Parathyroid adenoma (tissue), 2 donors: ENCODE measurements around the gene FNDC3B.
"Not testable (repeated sequence)": the region's sequence is repeated elsewhere in the genome, so short reads cannot be mapped to it uniquely, and the experiment has no call there.

Experiments
- H2AFZ ChIP-seq: fragments of 300-600 bp; sonication (generic); one replicate; pipeline ENCODE4 v1.7.0; 2017; ENCODE audit warnings: antibody characterized with exemption, mild to moderate bottlenecking
- H3K27ac ChIP-seq: fragments of 300-600 bp; sonication (generic); one replicate; pipeline ENCODE4 v1.7.0; 2017
- H3K27me3 ChIP-seq: fragments of 300-600 bp; sonication (generic); one replicate; pipeline ENCODE4 v1.7.0; 2017; ENCODE audit warnings: low read length; ENCODE audit not compliant: control insufficient read depth, insufficient read depth
- H3K36me3 ChIP-seq: fragments of 300-600 bp; sonication (generic); one replicate; pipeline ENCODE4 v1.7.0; 2017; ENCODE audit warnings: low read length; ENCODE audit not compliant: control insufficient read depth, insufficient read depth
- H3K4me1 ChIP-seq: fragments of 300-600 bp; sonication (generic); one replicate; pipeline ENCODE4 v1.7.0; 2017; ENCODE audit warnings: control low read depth
- H3K4me2 ChIP-seq: fragments of 300-600 bp; sonication (generic); one replicate; pipeline ENCODE4 v1.7.0; 2017; ENCODE audit warnings: low read length
- H3K4me3 ChIP-seq: fragments of 300-600 bp; sonication (generic); one replicate; pipeline ENCODE4 v1.7.0; 2017; ENCODE audit warnings: low read depth, low read length
- H3K79me2 ChIP-seq: fragments of 300-600 bp; sonication (generic); one replicate; pipeline ENCODE4 v1.7.0; 2017; ENCODE audit warnings: control low read depth
- H3K9ac ChIP-seq: fragments of 300-600 bp; sonication (generic); one replicate; pipeline ENCODE4 v1.7.0; 2017; ENCODE audit warnings: mild to moderate bottlenecking
- H3K9me3 ChIP-seq: fragments of 300-600 bp; sonication (generic); one replicate; pipeline ENCODE4 v1.7.0; 2017; ENCODE audit warnings: low read length; ENCODE audit not compliant: control insufficient read depth
- TF ChIP-seq, protein P1 (sequence below): fragments of 300-600 bp; sonication (generic); IDR thresholded peaks from one replicate; pipeline ENCODE4 v1.7.0; 2017; ENCODE audit warnings: antibody characterized with exemption, mild to moderate bottlenecking
- donor health status: primary hyperparathyroidism.

Gene FNDC3B

DNA sequence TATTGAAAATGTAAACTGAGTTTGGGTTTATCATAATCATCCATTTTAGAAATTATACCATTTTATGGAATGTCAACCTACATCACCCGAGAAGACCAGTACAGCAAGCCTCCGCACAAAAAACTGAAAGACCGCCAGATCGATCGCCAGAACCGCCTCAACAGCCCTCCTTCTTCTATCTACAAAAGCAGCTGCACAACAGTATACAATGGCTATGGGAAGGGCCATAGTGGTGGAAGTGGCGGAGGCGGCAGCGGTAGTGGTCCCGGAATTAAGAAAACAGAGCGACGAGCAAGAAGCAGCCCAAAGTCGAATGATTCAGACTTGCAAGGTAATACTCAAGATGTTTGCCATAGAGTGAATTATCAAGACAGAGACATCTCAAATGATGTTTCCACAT, 211.8 kb downstream of the FNDC3B start:
- Histone ChIP-seq H3K9me3 (no peaks in the 10 kb centered on the region), H3K9ac (no peak overlapping the region), H3K36me3 (no peaks in the 10 kb centered on the region), H3K79me2 (peaks cover 12% of the 10 kb centered on the region), H3K4me3 (no peak overlapping the region), H3K27ac (no peak overlapping the region), H3K4me1 (peaks cover 6% of the 10 kb centered on the region), H3K27me3 (no peaks in the 10 kb centered on the region), H2AFZ (no peak overlapping the region), H3K4me2 (no peak overlapping the region)
- TF ChIP-seq, protein P1, sequence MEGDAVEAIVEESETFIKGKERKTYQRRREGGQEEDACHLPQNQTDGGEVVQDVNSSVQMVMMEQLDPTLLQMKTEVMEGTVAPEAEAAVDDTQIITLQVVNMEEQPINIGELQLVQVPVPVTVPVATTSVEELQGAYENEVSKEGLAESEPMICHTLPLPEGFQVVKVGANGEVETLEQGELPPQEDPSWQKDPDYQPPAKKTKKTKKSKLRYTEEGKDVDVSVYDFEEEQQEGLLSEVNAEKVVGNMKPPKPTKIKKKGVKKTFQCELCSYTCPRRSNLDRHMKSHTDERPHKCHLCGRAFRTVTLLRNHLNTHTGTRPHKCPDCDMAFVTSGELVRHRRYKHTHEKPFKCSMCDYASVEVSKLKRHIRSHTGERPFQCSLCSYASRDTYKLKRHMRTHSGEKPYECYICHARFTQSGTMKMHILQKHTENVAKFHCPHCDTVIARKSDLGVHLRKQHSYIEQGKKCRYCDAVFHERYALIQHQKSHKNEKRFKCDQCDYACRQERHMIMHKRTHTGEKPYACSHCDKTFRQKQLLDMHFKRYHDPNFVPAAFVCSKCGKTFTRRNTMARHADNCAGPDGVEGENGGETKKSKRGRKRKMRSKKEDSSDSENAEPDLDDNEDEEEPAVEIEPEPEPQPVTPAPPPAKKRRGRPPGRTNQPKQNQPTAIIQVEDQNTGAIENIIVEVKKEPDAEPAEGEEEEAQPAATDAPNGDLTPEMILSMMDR: no peak

DNA sequence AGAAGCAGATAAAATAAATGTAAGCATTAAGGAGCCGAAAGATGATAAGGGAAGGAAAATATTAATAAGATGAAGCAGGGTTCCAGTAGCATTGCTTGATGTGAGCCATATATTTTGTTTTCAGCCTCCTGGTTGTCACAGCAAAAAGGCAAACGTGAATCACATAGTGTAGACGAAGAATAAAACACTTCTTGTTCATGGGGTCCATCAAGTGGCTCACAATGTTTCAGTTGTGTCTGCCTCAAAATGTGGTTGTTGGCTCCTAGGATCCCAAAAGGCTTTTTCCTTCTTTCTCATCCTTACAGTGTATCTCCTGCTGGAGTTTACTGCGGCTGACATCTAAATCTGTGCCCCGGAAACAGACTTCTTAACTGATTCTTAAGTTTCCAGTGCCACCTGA, 213.8 kb downstream of the FNDC3B start:
- Histone ChIP-seq H3K4me1 (no peaks in the 10 kb centered on the region), H3K9ac (no peak overlapping the region), H2AFZ (no peak overlapping the region), H3K9me3 (no peaks in the 10 kb centered on the region), H3K4me3 (no peak overlapping the region), H3K36me3 (no peaks in the 10 kb centered on the region), H3K79me2 (peaks cover 11% of the 10 kb centered on the region), H3K27me3 (no peaks in the 10 kb centered on the region), H3K4me2 (no peak overlapping the region), H3K27ac (no peak overlapping the region)
- TF ChIP-seq, protein P1: no peak

DNA sequence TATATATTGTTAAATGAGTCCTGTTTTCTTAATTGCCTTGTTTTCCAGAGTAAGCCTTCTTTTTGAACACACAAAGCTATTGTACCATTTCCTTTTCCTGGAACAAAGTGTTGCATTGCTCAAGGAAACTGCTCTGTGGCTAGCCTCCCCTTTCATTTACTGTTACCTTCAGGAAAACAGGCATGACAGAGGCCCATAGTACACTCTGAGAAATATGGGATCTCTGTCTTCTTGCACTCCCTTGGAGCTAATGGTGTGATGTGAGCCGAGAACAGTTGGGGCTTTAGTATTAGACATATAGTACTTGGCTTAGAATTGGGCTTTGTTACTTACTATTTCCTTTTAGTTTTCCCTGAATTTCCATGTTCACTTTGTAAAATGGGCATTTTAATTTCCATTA, 215.2 kb downstream of the FNDC3B start:
- Histone ChIP-seq H3K9me3 (no peaks in the 10 kb centered on the region), H3K79me2 (peaks cover 9% of the 10 kb centered on the region), H3K9ac (no peak overlapping the region), H2AFZ (no peak overlapping the region), H3K27me3 (no peaks in the 10 kb centered on the region), H3K36me3 (no peaks in the 10 kb centered on the region), H3K4me1 (no peaks in the 10 kb centered on the region), H3K4me2 (no peak overlapping the region), H3K4me3 (no peak overlapping the region), H3K27ac (no peak overlapping the region)
- TF ChIP-seq, protein P1: no peak

DNA sequence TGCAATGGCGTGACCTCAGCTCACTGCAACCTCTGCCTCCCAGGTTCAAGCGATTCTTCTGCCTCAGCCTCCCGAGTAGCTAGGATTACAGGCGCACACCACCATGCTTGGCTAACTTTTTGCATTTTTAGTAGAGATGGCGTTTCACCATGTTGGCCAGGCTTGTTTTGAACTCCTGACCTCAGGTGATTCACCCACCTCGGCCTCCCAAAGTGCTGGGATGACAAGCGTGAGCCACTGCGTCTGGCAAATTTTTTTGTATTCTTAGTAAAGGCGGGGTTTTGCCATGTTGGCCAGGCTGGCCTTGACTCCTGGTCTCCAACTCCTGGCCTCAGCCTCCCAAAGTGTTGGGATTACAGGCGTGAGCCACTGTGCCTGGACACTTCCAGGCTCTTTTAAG, 215.9 kb downstream of the FNDC3B start:
- H3K4me3 ChIP-seq, H2AFZ ChIP-seq, H3K4me2 ChIP-seq, H3K79me2 ChIP-seq, H3K9me3 ChIP-seq, H3K9ac ChIP-seq, H3K36me3 ChIP-seq, H3K4me1 ChIP-seq, H3K27ac ChIP-seq, H3K27me3 ChIP-seq: not testable (repeated sequence)

DNA sequence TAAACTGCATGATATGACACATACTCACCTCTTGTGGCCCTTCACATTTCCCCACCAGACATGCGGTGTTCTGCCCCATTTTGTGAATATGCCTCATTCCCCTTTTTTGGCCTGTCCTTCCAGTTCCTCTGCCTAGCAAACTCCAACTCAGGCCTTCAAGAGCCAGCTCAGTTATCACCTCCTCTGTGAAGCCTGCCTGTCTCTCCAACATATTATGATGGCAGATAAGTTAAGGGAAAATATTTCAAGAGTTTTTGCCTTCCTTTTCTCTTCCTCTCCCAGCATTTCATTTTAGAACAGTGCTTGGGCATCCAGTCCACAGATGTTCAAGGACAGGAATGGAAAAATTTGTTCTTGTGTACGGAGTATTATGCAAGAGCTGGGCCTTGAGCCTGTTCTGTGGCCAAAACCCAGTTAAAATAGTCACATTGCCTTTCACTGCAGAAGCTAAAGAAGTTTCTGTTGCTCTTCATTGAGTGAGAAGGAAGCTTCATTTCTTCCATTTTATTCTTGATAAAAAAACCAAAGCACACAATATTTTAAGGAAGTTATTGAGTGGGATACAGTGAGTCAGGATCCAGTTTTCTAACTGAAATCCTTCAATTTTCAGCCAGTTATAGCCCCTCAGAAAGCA, 216.8 kb downstream of the FNDC3B start:
- no peak overlapping the region for H3K4me2 ChIP-seq
- H3K79me2 ChIP-seq: peaks cover 9% of the 10 kb centered on the region
- no peaks in the 10 kb centered on the region for H3K27me3 ChIP-seq
- H3K27ac ChIP-seq: no peak overlapping the region
- H3K36me3 ChIP-seq: no peaks in the 10 kb centered on the region
- no peak overlapping the region for H3K4me3 ChIP-seq
- H3K9me3 ChIP-seq: no peaks in the 10 kb centered on the region
- TF ChIP-seq, protein P1: no peak
- no peak overlapping the region for H2AFZ ChIP-seq
- H3K4me1 ChIP-seq: no peaks in the 10 kb centered on the region
- H3K9ac ChIP-seq: no peak overlapping the region
